GM23338 (cell line): ENCODE measurements around the gene LTBP4. TPM values are rescaled to one million over a fixed set of nuclear protein-coding genes. Genes with fewer than 3 reads are reported as not detected.

ENCODE experiments used
- ATAC-seq: fragments of 200-7000 bp; cut with Tn5 transposase; 3 replicates; pipeline ENCODE4 v1.9.1; 2020
- DNase-seq: peaks from one replicate; pipeline ENCODE4 v3.0.0-alpha.2; 2015; ENCODE audit warnings: low spot score
- H2AFZ ChIP-seq: fragments of 200-600 bp; sonication (generic); 2 replicates; pipeline ENCODE4 v1.8.0; 2016; ENCODE audit warnings: antibody characterized with exemption, mild to moderate bottlenecking, moderate library complexity
- H3F3A ChIP-seq: fragments of 200-600 bp; sonication (generic); replicated peaks from 2 replicates; pipeline ENCODE4 v1.8.0; 2017; ENCODE audit warnings: antibody characterized with exemption, mixed run types, low read depth
- H3K27ac ChIP-seq: fragments of 200-600 bp; sonication (generic); 2 replicates; pipeline ENCODE4 v1.6.1; 2016; ENCODE audit warnings: low read depth
- H3K27me3 ChIP-seq: fragments of 200-600 bp; sonication (generic); 2 replicates; pipeline ENCODE4 v1.8.0; 2016; ENCODE audit warnings: mild to moderate bottlenecking, mixed run types, moderate library complexity; ENCODE audit not compliant: insufficient read depth
- H3K36me3 ChIP-seq: fragments of 200-600 bp; sonication (generic); 2 replicates; pipeline ENCODE4 v1.8.0; 2016; ENCODE audit warnings: mild to moderate bottlenecking; ENCODE audit not compliant: insufficient read depth
- H3K4me1 ChIP-seq: fragments of 200-600 bp; sonication (generic); 2 replicates; pipeline ENCODE4 v1.8.0; 2016; ENCODE audit warnings: mild to moderate bottlenecking, moderate library complexity; ENCODE audit not compliant: insufficient read depth
- H3K4me2 ChIP-seq: fragments of 200-600 bp; sonication (generic); 2 replicates; pipeline ENCODE4 v1.7.1; 2017; ENCODE audit warnings: mixed run types
- H3K4me3 ChIP-seq: fragments of 200-600 bp; sonication (generic); 2 replicates; pipeline ENCODE4 v1.6.1; 2016; ENCODE audit warnings: mixed run types
- H3K79me2 ChIP-seq: fragments of 200-600 bp; sonication (generic); replicated peaks from 2 replicates; pipeline ENCODE4 v1.8.0; 2017; ENCODE audit warnings: mild to moderate bottlenecking; ENCODE audit not compliant: insufficient read depth
- H3K9me2 ChIP-seq: fragments of 200-600 bp; sonication (generic); 2 replicates; pipeline ENCODE4 v1.8.0; 2017; ENCODE audit not compliant: insufficient read depth
- H4K20me1 ChIP-seq: fragments of 200-600 bp; sonication (generic); replicated peaks from 2 replicates; pipeline ENCODE4 v1.8.0; 2017; ENCODE audit warnings: mild to moderate bottlenecking; ENCODE audit not compliant: insufficient read depth
- H3K27ac Mint-ChIP-seq: 2 replicates; pipeline ENCODE4 v1.8.0; 2020; ENCODE audit warnings: inconsistent platforms, mild to moderate bottlenecking, moderate library complexity, mixed read lengths
- H3K27me3 Mint-ChIP-seq: 3 replicates; pipeline ENCODE4 v1.8.0; 2022; ENCODE audit warnings: low read depth, mild to moderate bottlenecking, moderate library complexity, mixed read lengths, inconsistent platforms; ENCODE audit not compliant: insufficient read depth, poor library complexity
- H3K36me3 Mint-ChIP-seq: 3 replicates; pipeline ENCODE4 v1.8.0; 2021; ENCODE audit warnings: low read depth, mild to moderate bottlenecking, inconsistent platforms, moderate library complexity, mixed read lengths
- H3K4me1 Mint-ChIP-seq: 3 replicates; pipeline ENCODE4 v1.8.0; 2020; ENCODE audit warnings: mild to moderate bottlenecking, inconsistent platforms, mixed read lengths
- H3K4me3 Mint-ChIP-seq: 3 replicates; pipeline ENCODE4 v1.8.0; 2021; ENCODE audit warnings: moderate library complexity, mild to moderate bottlenecking, inconsistent platforms, mixed read lengths
- H3K9me3 Mint-ChIP-seq: 3 replicates; pipeline ENCODE4 v1.8.0; 2020; ENCODE audit warnings: moderate library complexity, mild to moderate bottlenecking, inconsistent platforms, mixed read lengths
- CREB1 ChIP-seq: fragments of 250-450 bp; sonication (Bioruptor Pico); IDR thresholded peaks from 2 replicates; pipeline ENCODE4 v1.5.0; 2020; ENCODE audit warnings: low read depth, mild to moderate bottlenecking, moderate library complexity
- CTCF ChIP-seq, 2 experiments: fragments of 200-600 bp in 1 of 2; sonication (generic) in 1 of 2; conservative IDR thresholded peaks; 2 replicates each; pipeline versions ENCODE4 v1.5.1 to v1.6.1; 2016 to 2017; ENCODE audit warnings: antibody characterized with exemption in 2 of 2, low read depth in 2 of 2, mild to moderate bottlenecking in 2 of 2, moderate library complexity in 1 of 2
- EZH2 ChIP-seq: fragments of 200-600 bp; sonication (generic); IDR thresholded peaks from one replicate; pipeline ENCODE4 v1.8.0; 2017; ENCODE audit warnings: antibody characterized with exemption, mild to moderate bottlenecking, low read depth; ENCODE audit not compliant: unreplicated experiment
- EZH2phosphoT487 ChIP-seq: fragments of 200-600 bp; sonication (generic); IDR thresholded peaks from one replicate; pipeline ENCODE4 v1.8.1; 2018; ENCODE audit warnings: antibody characterized with exemption; ENCODE audit not compliant: unreplicated experiment
- JUNB ChIP-seq: IDR thresholded peaks from one replicate; pipeline ENCODE4 v1.6.1; 2016; ENCODE audit warnings: antibody characterized with exemption; ENCODE audit not compliant: unreplicated experiment
- NANOG ChIP-seq: IDR thresholded peaks from 2 replicates; pipeline ENCODE4 v1.6.1; 2016; ENCODE audit warnings: antibody characterized with exemption, borderline replicate concordance
- POLR2AphosphoS5 ChIP-seq: IDR thresholded peaks from 2 replicates; pipeline ENCODE4 v1.6.1; 2016; ENCODE audit warnings: antibody characterized with exemption, low read depth
- STAT1 ChIP-seq: IDR thresholded peaks from one replicate; pipeline ENCODE4 v1.6.1; 2016; ENCODE audit warnings: antibody characterized with exemption; ENCODE audit not compliant: unreplicated experiment
- ZNF114 ChIP-seq: fragments of 250-450 bp; sonication (Bioruptor Pico); IDR thresholded peaks from 2 replicates; pipeline ENCODE4 v1.5.0; 2020; ENCODE audit warnings: mild to moderate bottlenecking, moderate library complexity
- ZNF331 ChIP-seq: fragments of 250-450 bp; sonication (Bioruptor Pico); IDR thresholded peaks from 2 replicates; pipeline ENCODE4 v1.5.0; 2020; ENCODE audit warnings: low read depth, mild to moderate bottlenecking, moderate library complexity
- polyA plus RNA-seq: library from polyadenylated mRNA; unstranded; fragments of >200 nt; fragmentation: Nextera tagmentation; extraction: Ambion mirVana; gene quantifications from 2 replicates; pipeline ENCODE4 v1.2.1, GENCODE V29; 2016
- total RNA-seq: library from RNA; depleted of rRNA; stranded (reverse); fragments of >200 nt; shearing (Covaris generic); gene quantifications from 2 replicates; pipeline ENCODE4 v1.2.3, GENCODE V29; 2014
- TF ChIP-seq, protein P1 (sequence below): IDR thresholded peaks from 2 replicates; pipeline ENCODE4 v1.6.1; 2016; ENCODE audit warnings: antibody characterized with exemption
- TF ChIP-seq, protein P2 (sequence below): IDR thresholded peaks from one replicate; pipeline ENCODE4 v1.6.1; 2018; ENCODE audit warnings: antibody characterized with exemption; ENCODE audit not compliant: unreplicated experiment
- TF ChIP-seq, protein P3 (sequence below): fragments of 250-450 bp; sonication (Bioruptor Pico); IDR thresholded peaks from 2 replicates; pipeline ENCODE4 v1.5.0; 2020; ENCODE audit warnings: mild to moderate bottlenecking, moderate library complexity

Gene LTBP4
- total and polyA plus RNA-seq, 2 experiments from 2014 or later = 50.3 to 65.0 TPM

DNA sequence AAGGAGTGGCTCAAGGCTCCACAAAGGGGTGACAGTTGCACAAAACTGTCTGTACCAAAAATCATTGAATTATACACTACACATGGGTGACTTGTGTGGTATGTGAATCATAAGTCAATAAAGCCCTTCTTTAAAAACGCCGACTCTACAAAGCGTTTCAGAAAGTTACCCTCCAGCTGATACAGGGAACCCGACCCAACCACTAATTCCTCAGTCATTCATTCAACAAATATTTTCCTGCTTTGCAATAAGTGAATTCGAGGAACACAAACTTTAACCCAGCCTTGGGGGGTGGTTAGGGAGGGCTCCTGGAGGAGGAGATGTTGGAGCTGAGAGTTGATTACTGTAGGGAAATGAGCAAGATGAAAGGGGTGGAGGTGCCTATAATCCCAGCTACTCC, 32.0 kb downstream of the LTBP4 start:
- H4K20me1 ChIP-seq = no peaks in the 10 kb centered on the region; the same call in 1 of the 2 replicates
- H3K4me1 ChIP-seq = peaks cover 31% of the 10 kb centered on the region
- H3K9me2 ChIP-seq = no peaks in the 10 kb centered on the region
- H3K4me3 ChIP-seq = no peak overlapping the region
- Mint-ChIP-seq H3K4me3 (no peak overlapping the region), H3K36me3 (peaks cover 12% of the 10 kb centered on the region), H3K27ac (no peak overlapping the region), H3K27me3 (peaks cover 39% of the 10 kb centered on the region), H3K9me3 (no peaks in the 10 kb centered on the region; the same call in 2 of the 3 replicates), H3K4me1 (peaks cover 42% of the 10 kb centered on the region)
- H3F3A ChIP-seq = 0 out of 2 replicates have a peak, but pooled peaks cover 4% of the 10 kb centered on the region
- TF ChIP-seq, protein P1, sequence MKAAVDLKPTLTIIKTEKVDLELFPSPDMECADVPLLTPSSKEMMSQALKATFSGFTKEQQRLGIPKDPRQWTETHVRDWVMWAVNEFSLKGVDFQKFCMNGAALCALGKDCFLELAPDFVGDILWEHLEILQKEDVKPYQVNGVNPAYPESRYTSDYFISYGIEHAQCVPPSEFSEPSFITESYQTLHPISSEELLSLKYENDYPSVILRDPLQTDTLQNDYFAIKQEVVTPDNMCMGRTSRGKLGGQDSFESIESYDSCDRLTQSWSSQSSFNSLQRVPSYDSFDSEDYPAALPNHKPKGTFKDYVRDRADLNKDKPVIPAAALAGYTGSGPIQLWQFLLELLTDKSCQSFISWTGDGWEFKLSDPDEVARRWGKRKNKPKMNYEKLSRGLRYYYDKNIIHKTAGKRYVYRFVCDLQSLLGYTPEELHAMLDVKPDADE = no peak
- TF ChIP-seq POLR2AphosphoS5 (no peak), ZNF331 (no peak), STAT1 (no peak), JUNB (no peak), EZH2 (no peak), CTCF (conservative IDR thresholded peaks at IDR 0.05; ENCODE audit: low read depth in 2 of 2) (no peak), ZNF114 (CRISPR knock-in tag) (no peak), CREB1 (CRISPR knock-in tag) (no peak), NANOG (no peak), EZH2phosphoT487 (no peak)
- TF ChIP-seq, protein P2, sequence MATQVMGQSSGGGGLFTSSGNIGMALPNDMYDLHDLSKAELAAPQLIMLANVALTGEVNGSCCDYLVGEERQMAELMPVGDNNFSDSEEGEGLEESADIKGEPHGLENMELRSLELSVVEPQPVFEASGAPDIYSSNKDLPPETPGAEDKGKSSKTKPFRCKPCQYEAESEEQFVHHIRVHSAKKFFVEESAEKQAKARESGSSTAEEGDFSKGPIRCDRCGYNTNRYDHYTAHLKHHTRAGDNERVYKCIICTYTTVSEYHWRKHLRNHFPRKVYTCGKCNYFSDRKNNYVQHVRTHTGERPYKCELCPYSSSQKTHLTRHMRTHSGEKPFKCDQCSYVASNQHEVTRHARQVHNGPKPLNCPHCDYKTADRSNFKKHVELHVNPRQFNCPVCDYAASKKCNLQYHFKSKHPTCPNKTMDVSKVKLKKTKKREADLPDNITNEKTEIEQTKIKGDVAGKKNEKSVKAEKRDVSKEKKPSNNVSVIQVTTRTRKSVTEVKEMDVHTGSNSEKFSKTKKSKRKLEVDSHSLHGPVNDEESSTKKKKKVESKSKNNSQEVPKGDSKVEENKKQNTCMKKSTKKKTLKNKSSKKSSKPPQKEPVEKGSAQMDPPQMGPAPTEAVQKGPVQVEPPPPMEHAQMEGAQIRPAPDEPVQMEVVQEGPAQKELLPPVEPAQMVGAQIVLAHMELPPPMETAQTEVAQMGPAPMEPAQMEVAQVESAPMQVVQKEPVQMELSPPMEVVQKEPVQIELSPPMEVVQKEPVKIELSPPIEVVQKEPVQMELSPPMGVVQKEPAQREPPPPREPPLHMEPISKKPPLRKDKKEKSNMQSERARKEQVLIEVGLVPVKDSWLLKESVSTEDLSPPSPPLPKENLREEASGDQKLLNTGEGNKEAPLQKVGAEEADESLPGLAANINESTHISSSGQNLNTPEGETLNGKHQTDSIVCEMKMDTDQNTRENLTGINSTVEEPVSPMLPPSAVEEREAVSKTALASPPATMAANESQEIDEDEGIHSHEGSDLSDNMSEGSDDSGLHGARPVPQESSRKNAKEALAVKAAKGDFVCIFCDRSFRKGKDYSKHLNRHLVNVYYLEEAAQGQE = no peak
- TF ChIP-seq, protein P3, sequence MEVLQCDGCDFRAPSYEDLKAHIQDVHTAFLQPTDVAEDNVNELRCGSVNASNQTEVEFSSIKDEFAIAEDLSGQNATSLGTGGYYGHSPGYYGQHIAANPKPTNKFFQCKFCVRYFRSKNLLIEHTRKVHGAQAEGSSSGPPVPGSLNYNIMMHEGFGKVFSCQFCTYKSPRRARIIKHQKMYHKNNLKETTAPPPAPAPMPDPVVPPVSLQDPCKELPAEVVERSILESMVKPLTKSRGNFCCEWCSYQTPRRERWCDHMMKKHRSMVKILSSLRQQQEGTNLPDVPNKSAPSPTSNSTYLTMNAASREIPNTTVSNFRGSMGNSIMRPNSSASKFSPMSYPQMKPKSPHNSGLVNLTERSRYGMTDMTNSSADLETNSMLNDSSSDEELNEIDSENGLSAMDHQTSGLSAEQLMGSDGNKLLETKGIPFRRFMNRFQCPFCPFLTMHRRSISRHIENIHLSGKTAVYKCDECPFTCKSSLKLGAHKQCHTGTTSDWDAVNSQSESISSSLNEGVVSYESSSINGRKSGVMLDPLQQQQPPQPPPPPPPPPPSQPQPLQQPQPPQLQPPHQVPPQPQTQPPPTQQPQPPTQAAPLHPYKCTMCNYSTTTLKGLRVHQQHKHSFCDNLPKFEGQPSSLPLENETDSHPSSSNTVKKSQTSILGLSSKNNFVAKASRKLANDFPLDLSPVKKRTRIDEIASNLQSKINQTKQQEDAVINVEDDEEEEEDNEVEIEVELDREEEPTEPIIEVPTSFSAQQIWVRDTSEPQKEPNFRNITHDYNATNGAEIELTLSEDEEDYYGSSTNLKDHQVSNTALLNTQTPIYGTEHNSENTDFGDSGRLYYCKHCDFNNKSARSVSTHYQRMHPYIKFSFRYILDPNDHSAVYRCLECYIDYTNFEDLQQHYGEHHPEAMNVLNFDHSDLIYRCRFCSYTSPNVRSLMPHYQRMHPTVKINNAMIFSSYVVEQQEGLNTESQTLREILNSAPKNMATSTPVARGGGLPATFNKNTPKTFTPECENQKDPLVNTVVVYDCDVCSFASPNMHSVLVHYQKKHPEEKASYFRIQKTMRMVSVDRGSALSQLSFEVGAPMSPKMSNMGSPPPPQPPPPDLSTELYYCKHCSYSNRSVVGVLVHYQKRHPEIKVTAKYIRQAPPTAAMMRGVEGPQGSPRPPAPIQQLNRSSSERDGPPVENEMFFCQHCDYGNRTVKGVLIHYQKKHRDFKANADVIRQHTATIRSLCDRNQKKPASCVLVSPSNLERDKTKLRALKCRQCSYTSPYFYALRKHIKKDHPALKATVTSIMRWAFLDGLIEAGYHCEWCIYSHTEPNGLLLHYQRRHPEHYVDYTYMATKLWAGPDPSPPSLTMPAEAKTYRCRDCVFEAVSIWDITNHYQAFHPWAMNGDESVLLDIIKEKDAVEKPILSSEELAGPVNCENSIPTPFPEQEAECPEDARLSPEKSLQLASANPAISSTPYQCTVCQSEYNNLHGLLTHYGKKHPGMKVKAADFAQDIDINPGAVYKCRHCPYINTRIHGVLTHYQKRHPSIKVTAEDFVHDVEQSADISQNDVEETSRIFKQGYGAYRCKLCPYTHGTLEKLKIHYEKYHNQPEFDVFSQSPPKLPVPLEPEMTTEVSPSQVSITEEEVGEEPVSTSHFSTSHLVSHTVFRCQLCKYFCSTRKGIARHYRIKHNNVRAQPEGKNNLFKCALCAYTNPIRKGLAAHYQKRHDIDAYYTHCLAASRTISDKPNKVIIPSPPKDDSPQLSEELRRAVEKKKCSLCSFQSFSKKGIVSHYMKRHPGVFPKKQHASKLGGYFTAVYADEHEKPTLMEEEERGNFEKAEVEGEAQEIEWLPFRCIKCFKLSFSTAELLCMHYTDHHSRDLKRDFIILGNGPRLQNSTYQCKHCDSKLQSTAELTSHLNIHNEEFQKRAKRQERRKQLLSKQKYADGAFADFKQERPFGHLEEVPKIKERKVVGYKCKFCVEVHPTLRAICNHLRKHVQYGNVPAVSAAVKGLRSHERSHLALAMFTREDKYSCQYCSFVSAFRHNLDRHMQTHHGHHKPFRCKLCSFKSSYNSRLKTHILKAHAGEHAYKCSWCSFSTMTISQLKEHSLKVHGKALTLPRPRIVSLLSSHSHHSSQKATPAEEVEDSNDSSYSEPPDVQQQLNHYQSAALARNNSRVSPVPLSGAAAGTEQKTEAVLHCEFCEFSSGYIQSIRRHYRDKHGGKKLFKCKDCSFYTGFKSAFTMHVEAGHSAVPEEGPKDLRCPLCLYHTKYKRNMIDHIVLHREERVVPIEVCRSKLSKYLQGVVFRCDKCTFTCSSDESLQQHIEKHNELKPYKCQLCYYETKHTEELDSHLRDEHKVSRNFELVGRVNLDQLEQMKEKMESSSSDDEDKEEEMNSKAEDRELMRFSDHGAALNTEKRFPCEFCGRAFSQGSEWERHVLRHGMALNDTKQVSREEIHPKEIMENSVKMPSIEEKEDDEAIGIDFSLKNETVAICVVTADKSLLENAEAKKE (CRISPR knock-in tag) = no peak
- ATAC-seq = no peak
- H3K36me3 ChIP-seq = no peaks in the 10 kb centered on the region
- no peaks in the 10 kb centered on the region for H3K79me2 ChIP-seq
- no peak overlapping the region for H3K27ac ChIP-seq
- no peak overlapping the region; the same call in 1 of the 2 replicates for H3K4me2 ChIP-seq
- H2AFZ ChIP-seq = no peak overlapping the region
- no peak for DNase-seq
- peaks cover 27% of the 10 kb centered on the region for H3K27me3 ChIP-seq
